Testis (tissue), 3 donors: Measurements from ENCODE around the gene MIER3. TPM values are rescaled to one million over a fixed set of nuclear protein-coding genes. Genes with fewer than 3 reads are reported as not detected.

ENCODE experiments used
- DNase-seq: peaks from one replicate; pipeline ENCODE4 v3.0.0-alpha.2; 2019
- H3K27ac ChIP-seq, 2 donors: fragments of 200-600 bp; sonication (generic); one replicate each; pipeline ENCODE4 v1.5.1; 2019
- H3K27me3 ChIP-seq: fragments of 200-600 bp; sonication (generic); one replicate; pipeline ENCODE4 v1.5.1; 2019
- H3K36me3 ChIP-seq: fragments of 200-600 bp; sonication (generic); one replicate; pipeline ENCODE4 v1.5.1; 2017; ENCODE audit warnings: low read depth; ENCODE audit errors: missing control alignments
- H3K4me1 ChIP-seq: fragments of 200-600 bp; sonication (generic); one replicate; pipeline ENCODE4 v1.5.1; 2019
- H3K4me3 ChIP-seq, 2 donors: fragments of 200-600 bp; sonication (generic); one replicate each; pipeline ENCODE4 v1.5.1; 2017 to 2019
- H3K9me3 ChIP-seq: fragments of 200-600 bp; sonication (generic); one replicate; pipeline ENCODE4 v1.5.1; 2017
- CTCF ChIP-seq, 3 experiments: fragments of 450-650 bp in 2 of 3; fragments of 200-600 bp in 1 of 3; sonication (generic) in 1 of 3; IDR thresholded peaks; one replicate each; pipeline ENCODE4 v1.5.1; 2016 to 2019; ENCODE audit warnings: antibody characterized with exemption in 3 of 3, mild to moderate bottlenecking in 2 of 3, moderate library complexity in 1 of 3
- POLR2A ChIP-seq: fragments of 450-650 bp; IDR thresholded peaks from one replicate; pipeline ENCODE4 v1.6.1; 2017; ENCODE audit warnings: antibody characterized with exemption, mild to moderate bottlenecking, moderate library complexity
- WGBS, 2 donors: methylation state at CpG; one replicate each; pipeline ENCODE4 v1.1.5; 2018; 5-methylcytosine and 5-hydroxymethylcytosine counted together
- intact Hi-C: fragments of 100-400 bp; cut with DNase I; formaldehyde crosslinking; loops from one replicate; pipeline ENCODE4 v1.15.1; 2023; ENCODE audit warnings: low total_unique reads
- polyA plus RNA-seq: library from polyadenylated mRNA; stranded (reverse); fragments of 350-450 nt; fragmentation: Illumina TruSeq; extraction: RNeasy Lipid Tissue Mini Kit (QIAGEN cat#74804); gene quantifications from one replicate; pipeline ENCODE4 v1.2.3, GENCODE V29; 2014; ENCODE audit warnings: low read depth, low replicate concordance; ENCODE audit not compliant: insufficient read depth
- total RNA-seq, 2 donors: library from RNA; depleted of rRNA; stranded (reverse); fragments of >200 nt; gene quantifications; one replicate each; pipeline ENCODE4 v1.2.3, GENCODE V29; 2016

Gene MIER3
- total and polyA plus RNA-seq, 3 donors from 2014 or later, result 27.8 to 71.6 (median 68.7) TPM

- Histone ChIP-seq H3K27ac (no peak overlapping the region), H3K27me3 (no peaks in the 10 kb centered on the region), H3K4me1 (no peaks in the 10 kb centered on the region), H3K4me3 (no peak overlapping the region), H3K36me3 (no peaks in the 10 kb centered on the region), H3K9me3 (no peaks in the 10 kb centered on the region)
- intact Hi-C loops, result no loop called here
- WGBS, 2 donors, result 60 to 75% methylated on average over 1 of the region's 1 CpG
- DNase-seq, result no peak
- TF ChIP-seq CTCF (IDR thresholded peaks at IDR 0.05) (no peak), POLR2A (no peak)
Measured at GRCh38 chr5:56938858-56939257, 13.1 kb downstream of the MIER3 start.

DNA sequence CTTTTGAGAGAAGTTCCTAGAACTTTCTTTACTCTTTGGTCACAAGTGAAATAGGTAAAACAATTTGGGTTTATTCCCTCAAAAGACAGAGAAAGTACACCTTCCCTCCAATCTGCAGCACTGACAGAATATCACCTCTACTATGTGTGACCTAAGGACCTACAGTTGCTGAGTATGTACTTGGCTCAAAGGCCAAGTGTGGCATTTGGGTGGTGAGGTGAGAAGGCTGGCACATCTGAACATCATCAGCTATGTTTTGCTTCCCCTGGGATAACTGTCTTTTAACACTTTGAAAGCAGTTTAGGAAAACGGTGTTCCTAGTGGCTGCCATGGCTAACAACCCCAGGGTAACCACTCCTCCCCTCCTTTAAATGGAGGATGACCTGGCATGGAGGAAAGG is 17.6 kb downstream of the MIER3 start:
- 73 to 100% methylated on average over 1 of the region's 1 CpG for WGBS, 2 donors
- intact Hi-C loops, result no loop called here
- no peak for DNase-seq
- Histone ChIP-seq H3K4me1 (no peaks in the 10 kb centered on the region), H3K27me3 (no peaks in the 10 kb centered on the region), H3K9me3 (no peaks in the 10 kb centered on the region), H3K4me3 (no peak overlapping the region), H3K36me3 (no peaks in the 10 kb centered on the region), H3K27ac (no peak overlapping the region)
- TF ChIP-seq POLR2A (no peak), CTCF (IDR thresholded peaks at IDR 0.05) (no peak)

GRCh38 chr5:56922922-56923321 is 29.0 kb downstream of the MIER3 start:
- H3K36me3 ChIP-seq, result no peaks in the 10 kb centered on the region
- H3K4me1 ChIP-seq, result no peaks in the 10 kb centered on the region
- H3K4me3 ChIP-seq, result no peak overlapping the region
- no peaks in the 10 kb centered on the region for H3K9me3 ChIP-seq
- WGBS, 2 donors, result 97 to 100% methylated on average over 3 to 6 of the region's 6 CpGs
- no peak for DNase-seq
- TF ChIP-seq POLR2A, result no peak
- no peak for TF ChIP-seq CTCF (IDR thresholded peaks at IDR 0.05)
- intact Hi-C loops, result no loop called here
- H3K27ac ChIP-seq, result no peak overlapping the region
- no peaks in the 10 kb centered on the region for H3K27me3 ChIP-seq

DNA sequence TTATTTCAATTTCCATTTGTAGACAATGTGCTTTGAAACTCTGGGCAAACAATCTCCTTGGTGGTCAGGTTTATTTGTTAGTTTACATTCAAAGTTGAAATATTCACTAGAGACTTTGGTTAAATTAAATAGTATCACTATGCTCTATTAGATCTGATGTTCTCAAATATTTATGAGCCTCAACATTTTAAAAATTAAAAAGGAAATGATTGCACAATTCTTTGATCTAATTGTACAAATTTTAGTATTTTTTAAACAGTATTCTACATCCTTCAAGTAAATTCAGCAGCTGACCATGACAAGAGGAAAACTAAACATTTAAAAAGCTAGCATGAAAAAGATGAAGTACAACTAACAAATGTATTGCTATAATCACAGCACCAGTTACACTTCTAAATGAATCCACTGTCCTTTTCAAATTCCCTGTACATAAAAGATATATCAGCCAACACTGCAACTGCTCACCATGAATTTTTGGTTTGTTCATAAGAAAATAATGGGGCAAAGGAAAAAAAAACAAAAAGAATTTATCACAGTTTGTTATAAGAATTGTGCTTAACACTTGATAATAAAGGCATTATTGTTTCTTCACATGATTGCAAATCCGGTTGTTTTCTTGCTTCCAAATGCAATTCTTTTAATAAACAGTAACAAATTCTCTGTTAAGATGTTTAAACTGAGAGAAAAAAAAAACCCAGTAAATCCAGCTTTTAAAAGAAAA is 31.8 kb downstream of the MIER3 start:
- H3K4me1 ChIP-seq, result no peaks in the 10 kb centered on the region
- no peaks in the 10 kb centered on the region for H3K9me3 ChIP-seq
- H3K27me3 ChIP-seq, result no peaks in the 10 kb centered on the region
- TF ChIP-seq POLR2A (no peak), CTCF (IDR thresholded peaks at IDR 0.05) (no peak)
- H3K4me3 ChIP-seq, result no peak overlapping the region
- WGBS, 2 donors, result 54 to 55% methylated on average over 1 of the region's 1 CpG
- H3K36me3 ChIP-seq, result no peaks in the 10 kb centered on the region
- intact Hi-C loops, result no loop called here
- no peak for DNase-seq
- no peak overlapping the region for H3K27ac ChIP-seq

DNA sequence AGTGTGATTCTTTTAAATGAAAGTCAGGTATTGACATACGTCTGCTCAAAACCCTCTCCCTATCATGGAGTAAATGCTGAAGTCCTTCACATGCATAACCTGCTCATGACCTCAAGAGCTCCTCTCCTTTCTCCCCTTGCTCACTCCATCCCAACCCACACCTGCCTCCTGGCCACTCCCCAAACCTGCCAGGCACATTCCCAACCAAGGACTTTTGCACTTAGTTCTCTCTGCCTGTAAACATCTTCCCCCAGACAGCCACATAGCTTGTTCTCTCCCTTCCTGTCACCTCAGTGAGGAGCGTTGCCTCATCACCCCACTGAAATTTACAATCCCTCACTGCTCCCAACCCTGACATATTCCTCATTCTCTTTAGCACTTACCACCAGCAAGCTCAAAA is 33.9 kb downstream of the MIER3 start:
- 67 to 74% methylated on average over 2 of the region's 2 CpGs for WGBS, 2 donors
- no peak for TF ChIP-seq CTCF (IDR thresholded peaks at IDR 0.05)
- H3K4me3 ChIP-seq, result no peak overlapping the region
- H3K27ac ChIP-seq, result no peak overlapping the region
- no peaks in the 10 kb centered on the region for H3K36me3 ChIP-seq
- no peaks in the 10 kb centered on the region for H3K4me1 ChIP-seq
- intact Hi-C loops, result no loop called here
- no peak for DNase-seq
- H3K9me3 ChIP-seq, result no peaks in the 10 kb centered on the region
- H3K27me3 ChIP-seq, result no peaks in the 10 kb centered on the region
